Heart right ventricle (tissue), 16 donors: ENCODE data around the gene EFCAB6. TPM values are rescaled to one million over a fixed set of nuclear protein-coding genes. Genes with fewer than 3 reads are reported as not detected.
A peak's percentile ranks its signal among the peaks of the same experiment; 100 is the strongest.

Source experiments
- ATAC-seq, 8 donors: fragments of 200-7000 bp; cut with Tn5 transposase; one replicate each; pipeline ENCODE4 v1.9.1; 2020; ENCODE audit warnings: mild to moderate bottlenecking in 8 of 8, moderate library complexity in 8 of 8, moderate number of reproducible peaks in 1 of 8
- DNase-seq, 2 donors: peaks; one replicate each; pipeline ENCODE4 v3.0.0-alpha.2; 2020
- H3K27ac ChIP-seq, 10 donors: fragments of 200-600 bp; sonication (generic) in 2 of 10; one replicate each; pipeline versions ENCODE4 v1.5.0 to v1.8.0; 2020 to 2022; ENCODE audit warnings: mild to moderate bottlenecking in 3 of 10
- H3K27me3 ChIP-seq, 7 donors: fragments of 200-600 bp; one replicate each; pipeline ENCODE4 v1.8.0; 2021 to 2022; ENCODE audit warnings: mild to moderate bottlenecking in 2 of 7
- H3K36me3 ChIP-seq, 9 donors: fragments of 200-600 bp; sonication (generic) in 1 of 9; one replicate each; pipeline versions ENCODE4 v1.5.0 to v1.8.0; 2020 to 2022; ENCODE audit warnings: mild to moderate bottlenecking in 2 of 9
- H3K4me1 ChIP-seq, 9 donors: fragments of 200-600 bp; sonication (generic) in 1 of 9; one replicate each; pipeline versions ENCODE4 v1.5.0 to v1.8.0; 2020 to 2022; ENCODE audit warnings: mild to moderate bottlenecking in 4 of 9
- H3K4me3 ChIP-seq, 10 donors: fragments of 200-600 bp; sonication (generic) in 2 of 10; one replicate each; pipeline versions ENCODE4 v1.5.0 to v1.8.0; 2020 to 2022; ENCODE audit warnings: mild to moderate bottlenecking in 7 of 10, moderate library complexity in 2 of 10
- H3K9me3 ChIP-seq, 11 donors: fragments of 200-600 bp in 10 of 11; sonication (generic) in 2 of 11; one replicate each; pipeline versions ENCODE4 v1.5.0 to v1.8.0; 2013 to 2022; ENCODE audit warnings: mild to moderate bottlenecking in 2 of 11, control low read depth in 1 of 11, moderate library complexity in 1 of 11
- CTCF ChIP-seq, 9 donors: fragments of 200-600 bp; sonication (generic) in 2 of 9; IDR thresholded peaks; one replicate each; pipeline versions ENCODE4 v1.5.0 to v1.8.0; 2021 to 2022; ENCODE audit warnings: antibody characterized with exemption in 9 of 9, mild to moderate bottlenecking in 5 of 9, moderate library complexity in 1 of 9
- WGBS, 2 donors: extraction: QIAGEN DNeasy Blood & Tissue Kit; methylation state at CpG; one replicate each; pipeline ENCODE4 v1.1.7; 2013; ENCODE audit warnings: inconsistent platforms in 1 of 2; 5-methylcytosine and 5-hydroxymethylcytosine counted together
- intact Hi-C, 10 donors: fragments of 100-400 bp; cut with DNase I; formaldehyde crosslinking; loops; one replicate each; pipeline versions ENCODE4 v1.11.1 to v1.14.2; 2022
- polyA plus RNA-seq, 2 donors: library from polyadenylated mRNA; stranded (reverse); fragments of 200-250 nt; gene quantifications; one replicate each; pipeline ENCODE4 v1.2.3, GENCODE V29; 2013
- total RNA-seq, 10 donors: library from RNA; stranded (reverse); fragmentation: NEBNext Ultra II Directional in 3 of 10; extraction: Animal tissue kit (Norgen Biotek cat#: 25700) in 3 of 10; gene quantifications; one replicate each; pipeline versions ENCODE4 v1.2.1 to v1.2.4, GENCODE V29; 2021 to 2023
- donor health status: Arrhythmogenic right ventricular cardiomyopathy.
- donor health status: ischemic (EF 13 %, LVEDD 7.1; RV severe dilation, severe dysfunction).
- donor health status: healthy with polysubstance abuse.
- donor health status: DM: no; HTN: yes; CAD: no.
- donor health status: DM: no; HTN: no; CAD: no.
- donor health status: ischemic (EF 25% LVEDD 6.9; RV normal size, moderate dysfunction).
- donor health status: ischemic (EF 25% LVEDD 5.7; RV mildly dilated, moderate dysfunction).
- donor health status: healthy.
- donor health status: DM: yes; HTN: yes; CAD: no.
- donor health status: Ischemic cardiomyopathy.
- donor health status: ischemic (EF 35%, LVEDD 5.7; RV mildly dilated, moderate dysfunction).
- donor health status: nonischemic (EF 11% LVEDD 7.7; RV severe dilation, severe dysfunction).
- donor health status: DM: yes; HTN: yes; CAD: no.
- donor health status: PGD.
- donor health status: ischemic (EF 29% LVEDD 5.4; RV normal size, mild dysfunction).
- donor health status: nonischemic (EF 23%, LVEDD 6.1; RV moderate dilation, normal function).

EFCAB6 gene
- total and polyA plus RNA-seq, 12 donors: 0.25 to 4.3 (median 1.8) TPM

DNA sequence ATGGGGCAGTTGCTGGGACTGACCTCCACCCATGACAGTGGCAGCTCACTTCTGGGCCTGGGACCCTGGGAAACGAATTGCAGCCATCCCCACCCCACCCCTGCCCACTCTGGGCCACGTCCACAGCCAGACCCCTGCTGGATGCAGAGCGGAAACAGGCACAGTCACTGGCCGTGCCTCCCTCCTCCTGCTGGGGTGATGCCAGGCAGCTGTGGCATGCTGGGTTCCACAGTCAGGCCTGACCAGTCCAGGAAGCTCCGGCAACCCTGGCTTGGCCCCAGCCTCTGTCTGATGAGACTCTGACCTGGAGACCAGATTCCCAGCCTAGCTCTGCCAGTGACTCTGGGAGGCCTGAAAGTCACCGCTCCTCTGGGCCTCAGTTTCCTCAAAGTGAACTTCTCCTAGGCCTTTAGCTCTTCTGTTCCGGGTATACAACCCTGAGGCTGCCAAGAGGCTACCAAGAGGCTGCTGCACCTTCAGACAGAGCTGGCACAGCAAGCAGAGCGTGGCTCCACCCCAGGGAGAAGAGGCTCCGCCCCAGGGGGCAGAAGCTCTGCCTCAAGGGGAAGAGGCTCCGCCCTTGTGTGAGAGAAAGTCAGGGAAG lies 41.3 kb upstream of the EFCAB6 start:
- DNase-seq: no peak
- H3K4me1 ChIP-seq: peaks cover 0 to 5% (median 0%) of the 10 kb centered on the region in 9 donors

GRCh38 chr22:43852573-43853327 lies 40.6 kb upstream of the EFCAB6 start:
- DNase-seq (no peak), ATAC-seq (peak in 1 of 8 donors; percentile 36)
- Histone ChIP-seq H3K4me3 (no peak overlapping the region), H3K27ac (no peak overlapping the region), H3K27me3 (peaks cover 0 to 46% (median 20%) of the 10 kb centered on the region in 7 donors), H3K9me3 (peaks cover 0 to 18% (median 0%) of the 10 kb centered on the region in 11 donors), H3K36me3 (no peaks in the 10 kb centered on the region), H3K4me1 (peaks cover 0 to 7% (median 0%) of the 10 kb centered on the region in 9 donors)
- intact Hi-C loops: no loop called here
- TF ChIP-seq CTCF (IDR thresholded peaks at IDR 0.05): no peak
- WGBS, 2 donors: 73 to 75% methylated on average over 19 of the region's 19 CpGs

More for the DNA sequence above, 41.3 kb upstream of the EFCAB6 start:
- no peak for TF ChIP-seq CTCF (IDR thresholded peaks at IDR 0.05)
- no peak for ATAC-seq
- WGBS, 2 donors: 81 to 84% methylated on average over 10 of the region's 10 CpGs
- Histone ChIP-seq H3K9me3 (peaks cover 0 to 20% (median 0%) of the 10 kb centered on the region in 11 donors), H3K27me3 (peaks cover 0 to 45% (median 20%) of the 10 kb centered on the region in 7 donors), H3K27ac (no peak overlapping the region), H3K36me3 (no peaks in the 10 kb centered on the region), H3K4me3 (no peak overlapping the region)
- intact Hi-C loops: no loop called here

DNA sequence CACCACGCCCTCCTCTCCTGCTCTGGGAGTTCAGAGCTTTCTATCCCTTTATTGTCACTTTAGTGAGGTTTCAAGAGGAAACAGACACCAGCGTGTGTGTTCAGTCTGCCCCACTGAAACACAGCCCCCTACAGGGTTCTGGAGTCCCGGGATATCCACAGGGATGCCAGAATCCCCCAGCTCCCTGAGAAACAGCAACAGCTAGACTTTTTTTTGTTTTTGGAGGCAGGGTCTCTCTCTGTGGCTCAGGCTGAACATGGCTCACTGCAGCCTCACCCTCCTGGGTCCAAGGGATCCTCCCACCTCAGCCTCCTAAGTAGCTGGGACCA lies 39.8 kb upstream of the EFCAB6 start:
- H3K27me3 ChIP-seq: peaks cover 0 to 45% (median 20%) of the 10 kb centered on the region in 7 donors
- ATAC-seq: no peak
- peaks cover 0 to 7% (median 0%) of the 10 kb centered on the region in 9 donors for H3K4me1 ChIP-seq
- intact Hi-C loops: no loop called here
- WGBS, 2 donors: 42 to 43% methylated on average over 3 of the region's 3 CpGs
- DNase-seq: no peak
- H3K4me3 ChIP-seq: no peak overlapping the region
- TF ChIP-seq CTCF (IDR thresholded peaks at IDR 0.05): no peak
- H3K9me3 ChIP-seq: peaks cover 0 to 10% (median 0%) of the 10 kb centered on the region in 11 donors
- H3K36me3 ChIP-seq: no peaks in the 10 kb centered on the region
- no peak overlapping the region for H3K27ac ChIP-seq

DNA sequence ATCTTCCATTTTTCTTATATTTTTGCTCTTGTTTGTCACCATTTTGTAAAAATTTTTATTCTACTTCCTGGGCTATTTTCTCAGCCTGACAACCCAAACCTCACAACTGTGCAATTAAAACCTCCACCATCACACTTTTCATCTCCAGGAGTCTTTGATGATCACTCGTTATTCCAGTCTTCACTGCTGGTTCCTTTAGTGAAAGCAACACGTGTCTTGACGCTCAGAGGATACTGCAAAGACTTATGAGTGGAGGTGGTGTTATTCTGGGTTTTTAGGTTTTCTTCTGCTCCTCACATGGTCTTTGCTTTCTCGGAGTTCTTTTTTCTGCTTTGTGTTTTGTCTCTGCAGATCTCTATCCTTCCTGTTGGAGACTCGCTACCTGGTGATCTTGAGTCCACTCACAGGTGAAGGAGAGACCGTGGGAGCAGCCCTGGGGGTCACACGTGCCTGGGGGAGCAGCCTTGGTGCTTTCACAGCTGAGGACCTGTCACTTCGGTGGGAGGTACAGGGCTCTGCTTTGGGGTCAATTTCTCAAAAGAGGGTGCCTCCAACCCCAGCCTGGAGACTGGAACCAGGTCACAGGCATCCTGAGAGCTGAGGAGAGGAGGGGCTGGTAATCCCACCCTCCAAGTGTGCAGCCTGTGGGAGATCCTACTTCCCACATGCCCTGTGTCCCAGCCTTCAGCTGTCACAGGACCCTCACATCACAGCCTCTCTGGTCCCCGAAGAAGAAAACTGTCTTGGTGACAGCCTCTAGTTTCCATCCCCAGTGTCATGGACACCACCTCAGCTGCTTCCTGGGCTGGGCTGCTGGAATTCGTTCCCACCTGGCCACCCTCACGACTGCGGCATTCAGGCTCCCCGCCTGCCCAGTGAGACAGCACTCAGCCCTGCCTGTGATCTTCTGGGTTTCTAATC lies 39.2 kb upstream of the EFCAB6 start:
- H3K36me3 ChIP-seq: no peaks in the 10 kb centered on the region
- TF ChIP-seq CTCF (IDR thresholded peaks at IDR 0.05): no peak
- WGBS, 2 donors: 65 to 72% methylated on average over 13 of the region's 13 CpGs
- H3K4me1 ChIP-seq: peaks cover 0 to 7% (median 0%) of the 10 kb centered on the region in 9 donors
- H3K27ac ChIP-seq: no peak overlapping the region
- intact Hi-C loops: no loop called here
- H3K27me3 ChIP-seq: peaks cover 0 to 45% (median 20%) of the 10 kb centered on the region in 7 donors
- no peak for ATAC-seq
- no peak for DNase-seq
- no peak overlapping the region for H3K4me3 ChIP-seq
- peaks cover 0 to 4% (median 0%) of the 10 kb centered on the region in 11 donors for H3K9me3 ChIP-seq
